GM19438 (cell line): Measurements from ENCODE around the gene DHRS7B.
"Not testable (repeated sequence)": the region's sequence is repeated elsewhere in the genome, so short reads cannot be mapped to it uniquely, and the experiment has no call there.

Experiments
- ATAC-seq: cut with Tn5 transposase; IDR thresholded peaks from one replicate; pipeline ENCODE4 v1.9.1; 2021; ENCODE audit warnings: low read depth; ENCODE audit not compliant: unreplicated experiment

The DHRS7B gene

GRCh38 chr17:21176773-21177395 lies 50.1 kb downstream of the DHRS7B start:
- no peak for ATAC-seq

- ATAC-seq = no peak
These were observed 50.6 kb downstream of the DHRS7B start for GRCh38 chr17:21177401-21177800.

- no peak for ATAC-seq
These were observed 51.3 kb downstream of the DHRS7B start for GRCh38 chr17:21177854-21178600.

GRCh38 chr17:21183468-21183867 lies 56.7 kb downstream of the DHRS7B start:
- no peak for ATAC-seq

- no peak for ATAC-seq
These were observed 57.8 kb downstream of the DHRS7B start for GRCh38 chr17:21184570-21184969.

GRCh38 chr17:21185061-21185460 lies 58.3 kb downstream of the DHRS7B start:
- ATAC-seq = no peak

- ATAC-seq = no peak
These were observed 59.8 kb downstream of the DHRS7B start for GRCh38 chr17:21186399-21187187.

- ATAC-seq = no peak
These were observed 62.6 kb downstream of the DHRS7B start for GRCh38 chr17:21189361-21189760.

GRCh38 chr17:21190078-21190477 lies 63.3 kb downstream of the DHRS7B start:
- no peak for ATAC-seq

GRCh38 chr17:21191698-21192097 lies 64.9 kb downstream of the DHRS7B start:
- no peak for ATAC-seq

GRCh38 chr17:21192414-21192813 lies 65.7 kb downstream of the DHRS7B start:
- not testable (repeated sequence) for ATAC-seq

- ATAC-seq = no peak
These were observed 66.3 kb downstream of the DHRS7B start for GRCh38 chr17:21193031-21193430.

- ATAC-seq = no peak
These were observed 67.5 kb downstream of the DHRS7B start for GRCh38 chr17:21194226-21194625.

- ATAC-seq = no peak
These were observed 67.9 kb downstream of the DHRS7B start for GRCh38 chr17:21194703-21195102.

GRCh38 chr17:21196126-21196525 lies 69.4 kb downstream of the DHRS7B start:
- no peak for ATAC-seq

- no peak for ATAC-seq
These were observed 71.6 kb downstream of the DHRS7B start for GRCh38 chr17:21198411-21198810.

GRCh38 chr17:21199311-21199710 lies 72.5 kb downstream of the DHRS7B start:
- ATAC-seq = no peak

- ATAC-seq = no peak
These were observed 73.1 kb downstream of the DHRS7B start for GRCh38 chr17:21199856-21200255.

GRCh38 chr17:21200590-21201297 lies 74.0 kb downstream of the DHRS7B start:
- no peak for ATAC-seq

- no peak for ATAC-seq
These were observed 74.5 kb downstream of the DHRS7B start for GRCh38 chr17:21201298-21201595.

GRCh38 chr17:21201874-21202273 lies 75.1 kb downstream of the DHRS7B start:
- no peak for ATAC-seq
